Measurements from ENCODE around the gene KLHL1.

The KLHL1 gene

DNA sequence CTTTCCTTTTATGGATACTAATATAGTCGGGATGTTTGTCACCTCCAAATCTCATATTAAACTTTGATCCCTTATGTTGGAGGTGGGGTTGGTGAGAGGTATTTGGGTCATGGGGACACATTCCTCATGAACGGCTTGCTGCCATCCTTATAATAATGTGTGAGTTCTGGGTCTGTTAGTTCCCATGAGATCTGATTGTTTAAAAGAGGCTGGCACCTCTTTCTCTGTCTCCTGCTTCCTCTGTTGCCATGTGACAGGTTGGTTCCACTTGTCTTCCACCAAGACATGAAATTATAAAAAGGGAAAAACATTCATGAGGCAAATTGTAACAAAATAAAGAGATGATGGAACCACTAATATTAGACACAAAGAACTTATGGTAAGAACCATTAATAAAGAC, 108.4 kb downstream of the KLHL1 start:
- DNase-seq: no peak

DNA sequence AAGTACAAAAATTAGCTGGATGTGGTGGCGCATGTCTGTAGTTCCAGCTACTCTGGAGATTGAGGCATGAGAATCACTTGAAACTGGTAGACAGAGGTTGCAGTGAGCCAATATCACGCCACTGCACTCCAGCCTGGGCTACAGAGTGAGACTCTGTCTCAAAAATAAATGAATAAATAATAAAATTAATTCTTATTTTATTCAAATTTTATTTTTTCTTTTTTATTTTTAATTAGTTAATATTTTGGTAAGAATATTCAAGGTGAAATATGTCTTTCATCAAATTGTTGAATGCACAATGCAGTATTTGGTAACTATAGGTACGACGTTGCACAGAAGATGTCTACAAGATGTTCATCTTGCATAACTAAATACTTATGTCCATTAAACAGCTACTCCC, 111.2 kb downstream of the KLHL1 start:
- DNase-seq: no peak

- no peak for DNase-seq
Observed at GRCh38 chr13:69980799-69981198, 127.5 kb downstream of the KLHL1 start.

DNA sequence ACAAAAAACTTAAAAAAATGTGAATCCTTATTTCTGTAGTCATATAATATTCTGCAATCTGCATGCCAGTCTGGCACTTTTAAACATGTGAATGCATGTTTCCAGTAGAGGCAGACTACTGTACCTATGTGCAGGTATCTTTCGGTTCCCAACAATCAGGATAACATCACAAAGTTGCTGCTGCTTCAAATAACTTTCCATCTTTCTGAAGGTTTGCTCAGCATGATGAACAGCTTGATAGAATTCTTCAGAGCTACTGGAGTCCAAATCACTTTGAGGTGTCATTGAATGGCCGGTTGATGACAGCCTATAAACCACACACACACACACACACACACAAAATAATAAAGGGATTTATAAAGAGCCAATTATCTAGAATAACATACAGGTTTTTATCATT, 132.8 kb downstream of the KLHL1 start:
- DNase-seq: no peak

GRCh38 chr13:69970520-69970919, 137.7 kb downstream of the KLHL1 start:
- DNase-seq: no peak

DNA sequence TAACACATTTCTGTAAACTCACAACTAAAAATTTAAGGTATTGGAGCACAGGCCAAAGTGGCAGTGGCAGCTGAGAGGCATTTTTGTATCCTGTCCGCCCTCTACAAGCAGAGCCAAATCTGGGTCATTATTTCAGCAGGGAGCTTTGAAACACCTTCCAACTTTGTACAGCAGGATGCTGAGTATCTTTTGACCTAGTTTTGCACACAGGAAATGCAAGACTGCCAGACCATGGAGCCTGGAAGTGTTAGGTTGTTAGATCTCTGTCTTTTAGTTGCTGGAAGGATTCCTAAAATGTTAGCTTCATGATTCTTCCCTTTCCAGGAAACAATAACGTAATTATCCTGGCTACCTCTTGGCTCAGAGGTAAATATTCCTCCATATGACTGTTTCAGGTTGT, 149.2 kb downstream of the KLHL1 start:
- peak in 1 of 2 experiments; percentile 2 for DNase-seq

DNA sequence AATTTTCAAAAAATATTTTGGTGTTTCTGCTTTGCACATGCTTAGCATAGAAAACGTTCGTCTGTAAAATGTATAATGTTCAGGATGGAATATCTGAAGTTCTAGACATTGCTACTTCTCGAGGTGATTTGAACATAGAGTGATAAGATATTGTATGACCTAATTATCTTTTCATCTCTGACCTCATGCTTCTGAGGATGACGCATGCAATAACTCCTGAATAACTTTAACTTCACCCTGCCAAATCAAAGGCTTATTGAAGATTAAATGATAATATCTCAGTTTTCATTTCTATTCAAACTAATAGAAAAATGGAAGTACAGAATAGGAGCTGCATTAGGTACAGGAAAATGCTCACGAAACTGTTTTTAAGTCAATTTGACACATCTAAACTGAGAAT, 151.4 kb downstream of the KLHL1 start:
- no peak for DNase-seq

DNA sequence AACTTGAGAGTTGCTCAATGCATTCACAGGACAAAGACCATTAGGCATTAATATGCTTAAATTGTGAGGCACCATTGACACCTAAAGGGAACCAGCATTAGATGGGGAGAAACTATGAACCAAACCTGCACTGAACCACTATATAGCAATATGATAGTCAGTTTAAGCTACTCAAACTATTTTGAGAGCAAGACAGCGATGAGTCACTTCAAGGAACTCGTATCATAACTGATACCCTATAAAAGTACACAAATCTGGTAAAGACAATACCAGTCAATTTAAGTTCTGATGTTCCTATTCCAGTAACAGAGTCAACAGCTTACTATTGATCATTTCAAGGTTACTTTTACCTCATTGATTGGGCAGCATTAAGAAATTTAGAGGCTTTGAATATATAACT, 151.9 kb downstream of the KLHL1 start:
- no peak for DNase-seq

- no peak for DNase-seq
Observed at GRCh38 chr13:69955271-69955670, 153.0 kb downstream of the KLHL1 start.

- no peak for DNase-seq
Observed at GRCh38 chr13:69951412-69951811, 156.8 kb downstream of the KLHL1 start.

- no peak for DNase-seq
Observed at GRCh38 chr13:69950160-69950559, 158.1 kb downstream of the KLHL1 start.

GRCh38 chr13:69948016-69948415, 160.2 kb downstream of the KLHL1 start:
- no peak for DNase-seq

DNA sequence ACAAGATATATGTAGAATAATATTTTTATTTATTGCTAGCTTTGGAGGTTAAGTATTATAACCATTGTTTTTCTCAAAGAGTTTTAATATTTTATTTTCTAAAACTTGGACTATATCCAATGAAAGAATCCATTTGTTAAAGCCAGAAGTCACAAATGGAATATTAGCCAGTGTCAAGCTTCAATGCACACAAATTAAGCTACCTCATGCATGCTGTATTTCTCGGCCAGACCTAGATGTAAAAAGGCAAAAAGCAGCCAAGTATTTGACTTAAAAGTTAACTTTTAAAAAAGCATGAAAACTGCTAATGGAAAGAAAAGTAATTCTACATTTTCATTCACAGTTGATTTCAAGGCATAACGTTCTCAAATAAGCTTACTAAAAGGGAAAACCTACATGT, 160.7 kb downstream of the KLHL1 start:
- peak; percentile 28 to 39 for DNase-seq

- DNase-seq: peak; percentile 13 to 33
Observed at GRCh38 chr13:69946511-69946910, 161.7 kb downstream of the KLHL1 start.

DNA sequence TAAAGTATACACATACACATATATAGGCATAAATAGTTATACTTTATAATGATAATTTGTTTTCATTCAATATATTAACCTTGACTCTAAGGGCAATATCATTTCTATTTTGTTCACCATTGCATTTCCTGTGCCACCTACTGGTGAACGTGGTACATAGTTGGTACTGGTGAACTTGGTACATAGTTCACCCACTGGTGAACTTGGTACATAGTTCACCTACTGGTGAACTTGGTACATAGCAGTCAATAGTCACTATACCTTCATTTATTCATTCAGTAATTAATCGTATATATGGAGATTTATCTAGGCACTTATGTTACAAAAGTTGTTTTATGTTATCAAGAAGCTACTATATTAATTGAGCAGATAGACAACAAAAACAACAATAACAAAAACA, 173.2 kb downstream of the KLHL1 start:
- DNase-seq: no peak

DNA sequence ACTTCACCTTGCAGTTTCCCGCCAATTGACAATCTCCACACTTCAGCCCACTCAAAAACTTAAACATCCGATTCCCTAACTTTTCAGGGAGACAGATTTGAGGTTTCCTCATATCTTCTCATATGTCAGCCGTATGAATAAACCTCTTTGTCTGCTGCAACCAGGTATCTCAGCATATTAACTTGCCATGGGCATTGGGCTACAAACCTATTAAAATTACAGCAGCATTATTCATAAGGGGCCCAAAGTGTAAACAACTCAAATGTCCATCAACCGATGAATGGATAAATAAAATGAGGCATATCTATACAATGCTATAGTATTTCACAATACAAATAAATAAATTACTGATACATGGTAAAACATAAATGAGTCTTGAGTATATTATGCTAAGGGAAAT, 180.0 kb downstream of the KLHL1 start:
- no peak for DNase-seq

- no peak for DNase-seq
Observed at GRCh38 chr13:69921156-69921555, 187.1 kb downstream of the KLHL1 start.

GRCh38 chr13:69912630-69913029, 195.6 kb downstream of the KLHL1 start:
- DNase-seq: no peak

DNA sequence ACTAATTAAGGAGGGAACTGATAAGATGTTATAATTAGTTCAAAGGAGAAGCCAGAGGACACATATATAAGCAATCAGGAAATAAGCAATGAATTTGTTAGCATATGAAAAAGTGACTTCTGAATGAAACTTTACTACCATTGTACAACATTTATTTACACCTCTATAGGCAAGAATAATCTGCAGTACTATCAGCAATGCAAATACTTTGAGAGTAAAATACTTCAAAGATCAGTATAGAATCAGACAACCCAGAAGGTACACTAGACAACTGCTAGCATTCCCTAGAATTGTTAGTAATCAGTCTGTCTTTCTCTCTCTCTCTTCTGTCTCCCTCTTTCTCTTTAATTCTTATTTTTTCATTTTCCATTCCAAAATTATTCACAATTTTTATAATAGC, 197.5 kb downstream of the KLHL1 start:
- DNase-seq: no peak

DNA sequence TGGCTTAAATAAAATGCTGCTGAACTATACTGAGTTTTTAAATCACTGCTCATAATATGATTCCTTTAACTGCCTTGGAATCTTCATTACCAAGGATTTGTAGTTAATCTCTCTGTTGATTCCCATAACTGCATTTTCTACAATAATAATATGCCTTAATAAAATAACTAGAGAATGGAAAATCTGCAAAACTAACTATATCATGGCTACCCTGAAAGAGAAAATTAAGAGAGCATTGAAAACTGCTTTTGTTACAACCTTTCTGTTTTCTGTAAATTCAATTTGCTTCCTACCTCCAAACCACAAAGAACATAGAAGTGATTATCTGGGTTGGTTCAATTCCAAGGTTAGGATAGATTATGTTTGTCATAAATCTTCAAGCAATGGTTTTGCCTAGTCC, 203.5 kb downstream of the KLHL1 start:
- DNase-seq: no peak

GRCh38 chr13:69903081-69903480, 205.2 kb downstream of the KLHL1 start:
- DNase-seq: no peak

DNA sequence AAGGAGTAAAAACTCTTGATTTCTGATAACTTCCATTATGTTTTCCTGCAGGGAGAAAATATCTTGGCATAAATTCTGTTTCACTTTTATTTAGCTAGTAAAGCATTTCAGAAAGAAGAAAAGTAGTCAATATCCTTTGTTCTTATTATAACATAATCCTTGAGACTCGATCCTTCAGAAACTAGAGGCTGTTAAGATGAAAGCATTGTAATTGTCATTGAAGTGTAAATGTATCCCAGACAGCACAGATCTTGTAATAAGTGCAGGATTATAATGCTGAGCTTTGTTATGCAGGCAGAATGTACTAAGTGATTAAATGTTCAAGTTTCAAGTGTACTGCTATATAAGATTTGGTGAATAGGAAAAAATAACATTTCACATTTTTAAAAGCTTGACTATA, 225.8 kb downstream of the KLHL1 start:
- no peak for DNase-seq

DNA sequence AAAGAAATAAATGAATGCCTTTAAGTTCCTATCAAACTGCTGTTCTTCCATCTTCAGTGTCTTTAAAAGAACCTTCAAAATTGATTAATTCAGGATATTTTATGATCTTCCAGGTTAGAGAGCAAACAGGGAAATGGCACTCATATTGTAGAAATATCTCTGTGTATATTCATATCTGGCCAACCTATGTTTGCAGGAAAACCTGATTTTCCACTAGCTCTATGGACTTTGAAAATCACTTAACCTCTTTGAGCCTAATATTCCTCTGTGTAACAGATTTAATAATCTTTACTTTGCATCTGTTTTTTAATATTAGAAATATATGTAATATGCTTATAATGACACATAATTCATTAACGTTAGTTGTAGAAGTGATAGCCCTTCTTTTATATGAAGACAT, 228.3 kb downstream of the KLHL1 start:
- no peak for DNase-seq

DNA sequence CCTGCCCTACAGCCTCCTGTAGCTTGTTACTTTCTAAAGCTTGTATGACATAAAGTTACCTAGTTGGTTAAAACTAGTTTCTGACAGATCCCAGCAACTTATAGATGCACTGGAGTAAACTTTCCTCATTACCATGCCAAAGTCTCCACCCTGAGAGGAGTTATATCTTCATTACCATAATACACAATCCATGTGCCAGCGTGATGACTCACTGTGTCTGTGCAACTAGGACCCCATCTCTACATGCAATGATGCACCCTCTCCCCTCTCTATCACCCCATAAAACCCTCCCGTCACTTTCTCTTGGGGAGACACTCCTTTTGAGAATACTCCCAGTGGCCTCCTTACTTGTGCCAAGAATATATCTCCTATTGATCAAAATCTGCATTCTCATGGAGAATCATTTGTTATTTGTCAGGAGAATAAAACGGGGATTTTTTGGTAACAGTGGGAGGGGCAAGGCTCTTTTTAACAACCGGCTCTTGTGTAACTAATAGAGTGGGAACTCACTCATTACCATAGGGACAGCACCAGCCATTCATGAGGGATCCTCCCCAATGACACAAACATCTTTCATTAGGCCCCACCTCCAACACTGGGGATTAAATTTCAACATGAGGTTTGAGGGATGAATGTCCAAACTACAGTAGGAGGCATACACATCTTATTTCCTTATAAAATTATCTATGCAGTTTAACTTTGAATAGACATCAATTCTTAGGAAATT, 235.8 kb downstream of the KLHL1 start:
- no peak for DNase-seq

- no peak for DNase-seq
Observed at GRCh38 chr13:69866555-69866954, 241.7 kb downstream of the KLHL1 start.
